Upper lobe of left lung (tissue), 6 donors: Measurements from ENCODE around the gene USP31. TPM values are rescaled to one million over a fixed set of nuclear protein-coding genes. Genes with fewer than 3 reads are reported as not detected.

Experiments used
- ATAC-seq, 2 donors: fragments of 200-7000 bp; cut with Tn5 transposase; one replicate each; pipeline ENCODE4 v1.9.1; 2022; ENCODE audit warnings: mild to moderate bottlenecking in 2 of 2, moderate library complexity in 2 of 2; ENCODE audit not compliant: low FRiP score in 2 of 2
- DNase-seq, 2 donors: peaks; one replicate each; pipeline ENCODE4 v3.0.0-alpha.2; 2019 to 2020
- H3K27ac ChIP-seq, 4 donors: fragments of 200-600 bp; sonication (generic); one replicate each; pipeline ENCODE4 v1.5.1; 2016 to 2019
- H3K27me3 ChIP-seq, 4 donors: fragments of 200-600 bp; sonication (generic); one replicate each; pipeline ENCODE4 v1.5.1; 2017 to 2019
- H3K36me3 ChIP-seq, 4 donors: fragments of 200-600 bp; sonication (generic); one replicate each; pipeline ENCODE4 v1.5.1; 2016 to 2019
- H3K4me1 ChIP-seq, 4 donors: fragments of 200-600 bp; sonication (generic); one replicate each; pipeline ENCODE4 v1.5.1; 2018 to 2019
- H3K4me3 ChIP-seq, 4 donors: fragments of 200-600 bp; sonication (generic); one replicate each; pipeline ENCODE4 v1.5.1; 2017 to 2019; ENCODE audit warnings: mild to moderate bottlenecking in 2 of 4, moderate library complexity in 1 of 4
- H3K9me3 ChIP-seq, 4 donors: fragments of 200-600 bp; sonication (generic); one replicate each; pipeline ENCODE4 v1.5.1; 2018 to 2019
- EP300 ChIP-seq, 4 donors: sonication (generic); formaldehyde crosslinking; IDR thresholded peaks; one replicate each; pipeline ENCODE4 v1.5.1; 2017; ENCODE audit warnings: antibody characterized with exemption in 4 of 4, control low read depth in 2 of 4
- POLR2A ChIP-seq, 4 donors: fragments of 450-650 bp; IDR thresholded peaks; one replicate each; pipeline ENCODE4 v1.5.1; 2016 to 2017; ENCODE audit warnings: antibody characterized with exemption in 4 of 4, mild to moderate bottlenecking in 2 of 4
- POLR2AphosphoS5 ChIP-seq, 2 donors: sonication (generic); formaldehyde crosslinking; IDR thresholded peaks; one replicate each; pipeline ENCODE4 v1.5.1; 2017; ENCODE audit warnings: antibody characterized with exemption in 2 of 2
- WGBS, 2 donors: methylation state at CpG; one replicate each; pipeline ENCODE4 v1.1.5; 2017 to 2018; 5-methylcytosine and 5-hydroxymethylcytosine counted together
- total RNA-seq, 6 donors: library from RNA; depleted of rRNA in 4 of 6; stranded (reverse); fragments of >200 nt in 4 of 6; gene quantifications; one replicate each; pipeline versions ENCODE4 v1.1.0 to v1.2.1, GENCODE V29; 2016 to 2021
- TF ChIP-seq, protein P1 (sequence below), 6 experiments: fragments of 450-650 bp in 4 of 6; fragments of 200-600 bp in 2 of 6; sonication (generic) in 2 of 6; IDR thresholded peaks; one replicate each; pipeline ENCODE4 v1.5.1; 2016 to 2019; ENCODE audit warnings: antibody characterized with exemption in 6 of 6
- donor health status: DM: no; HTN: no; CAD: no; lungs with moderate emphysema.
- donor health status: DM: no; HTN: yes; CAD: no; lungs with severe emphysema.

Gene USP31
- total RNA-seq, 6 donors from 2014 or later = 8.8 to 20.2 (median 15.0) TPM

DNA sequence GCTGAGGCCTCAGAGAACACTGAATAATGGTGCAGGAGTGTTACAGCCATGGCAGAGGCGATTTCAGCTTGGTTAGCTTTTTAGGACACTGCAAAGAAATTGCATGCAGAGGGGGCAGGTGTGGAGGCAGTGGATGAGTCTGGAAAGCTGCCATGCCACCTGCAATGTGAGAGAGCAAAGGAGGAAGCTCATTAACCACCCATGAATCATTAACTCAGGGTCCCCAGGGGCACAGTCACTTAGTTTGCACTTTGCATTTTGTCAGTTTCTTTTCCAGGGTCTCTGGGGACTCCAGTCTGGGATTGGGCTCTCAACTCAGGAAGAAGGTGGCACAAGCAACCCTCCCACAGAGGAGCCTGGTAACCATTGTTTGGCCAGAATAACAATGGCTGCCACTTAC is 132.9 kb downstream of the USP31 start:
- TF ChIP-seq, protein P1, sequence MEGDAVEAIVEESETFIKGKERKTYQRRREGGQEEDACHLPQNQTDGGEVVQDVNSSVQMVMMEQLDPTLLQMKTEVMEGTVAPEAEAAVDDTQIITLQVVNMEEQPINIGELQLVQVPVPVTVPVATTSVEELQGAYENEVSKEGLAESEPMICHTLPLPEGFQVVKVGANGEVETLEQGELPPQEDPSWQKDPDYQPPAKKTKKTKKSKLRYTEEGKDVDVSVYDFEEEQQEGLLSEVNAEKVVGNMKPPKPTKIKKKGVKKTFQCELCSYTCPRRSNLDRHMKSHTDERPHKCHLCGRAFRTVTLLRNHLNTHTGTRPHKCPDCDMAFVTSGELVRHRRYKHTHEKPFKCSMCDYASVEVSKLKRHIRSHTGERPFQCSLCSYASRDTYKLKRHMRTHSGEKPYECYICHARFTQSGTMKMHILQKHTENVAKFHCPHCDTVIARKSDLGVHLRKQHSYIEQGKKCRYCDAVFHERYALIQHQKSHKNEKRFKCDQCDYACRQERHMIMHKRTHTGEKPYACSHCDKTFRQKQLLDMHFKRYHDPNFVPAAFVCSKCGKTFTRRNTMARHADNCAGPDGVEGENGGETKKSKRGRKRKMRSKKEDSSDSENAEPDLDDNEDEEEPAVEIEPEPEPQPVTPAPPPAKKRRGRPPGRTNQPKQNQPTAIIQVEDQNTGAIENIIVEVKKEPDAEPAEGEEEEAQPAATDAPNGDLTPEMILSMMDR (IDR thresholded peaks at IDR 0.05) = no peak
- TF ChIP-seq POLR2AphosphoS5 (IDR thresholded peaks at IDR 0.05) (no peak), EP300 (IDR thresholded peaks at IDR 0.05) (no peak), POLR2A (IDR thresholded peaks at IDR 0.05) (no peak)
- H3K27me3 ChIP-seq = no peaks in the 10 kb centered on the region
- DNase-seq (no peak), ATAC-seq (no peak)
- 57 to 83% methylated on average over 1 of the region's 1 CpG for WGBS, 2 donors
- no peaks in the 10 kb centered on the region for H3K36me3 ChIP-seq
- H3K27ac ChIP-seq = no peak overlapping the region
- no peaks in the 10 kb centered on the region for H3K4me1 ChIP-seq
- H3K9me3 ChIP-seq = no peaks in the 10 kb centered on the region
- H3K4me3 ChIP-seq = no peak overlapping the region

DNA sequence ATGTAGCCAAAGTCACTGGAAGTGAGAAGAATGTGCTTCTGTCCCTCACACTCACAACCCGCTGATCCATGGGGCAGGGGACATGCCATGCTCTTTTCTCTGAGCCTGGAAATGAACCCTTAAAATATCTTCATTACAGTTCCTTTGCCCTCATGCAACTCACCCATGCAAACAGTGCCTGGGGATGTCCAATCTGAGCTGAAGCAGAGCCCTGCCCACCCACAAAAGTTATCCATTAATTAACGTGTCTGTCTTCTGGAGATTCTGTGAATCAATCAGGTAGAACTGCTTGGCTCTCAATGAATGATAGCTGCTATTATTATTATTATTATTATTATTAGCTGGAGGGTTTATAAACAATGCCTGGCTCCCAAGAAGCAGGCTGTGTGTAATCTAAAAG is 133.7 kb downstream of the USP31 start:
- DNase-seq (no peak), ATAC-seq (no peak)
- no peak for TF ChIP-seq POLR2AphosphoS5 (IDR thresholded peaks at IDR 0.05)
- TF ChIP-seq, protein P1 (IDR thresholded peaks at IDR 0.05) = no peak
- no peak for TF ChIP-seq POLR2A (IDR thresholded peaks at IDR 0.05)
- no peak for TF ChIP-seq EP300 (IDR thresholded peaks at IDR 0.05)
- H3K9me3 ChIP-seq = no peaks in the 10 kb centered on the region
- no peaks in the 10 kb centered on the region for H3K4me1 ChIP-seq
- 75 to 82% methylated on average over 2 of the region's 2 CpGs for WGBS, 2 donors
- H3K27me3 ChIP-seq = no peaks in the 10 kb centered on the region
- H3K4me3 ChIP-seq = no peak overlapping the region
- H3K36me3 ChIP-seq = no peaks in the 10 kb centered on the region
- H3K27ac ChIP-seq = no peak overlapping the region

DNA sequence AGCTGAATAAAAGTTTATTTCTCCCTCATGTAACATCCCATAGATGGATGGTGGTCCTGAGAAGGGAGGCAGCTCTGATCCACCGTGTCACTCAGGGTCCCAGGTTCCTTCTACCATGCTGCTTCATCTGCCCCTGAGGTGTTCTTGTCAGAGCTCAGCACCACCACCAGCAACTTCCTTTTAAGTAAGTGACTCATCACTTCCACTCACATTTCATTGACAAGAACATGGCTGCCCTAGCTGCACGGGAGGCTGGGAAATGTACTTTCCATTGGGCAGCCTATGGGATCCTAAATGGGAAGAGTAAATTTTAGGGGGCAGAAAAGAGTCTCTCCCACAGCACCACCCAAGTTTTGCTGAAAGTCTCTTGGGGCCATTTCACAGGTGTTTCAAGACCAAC is 134.7 kb downstream of the USP31 start:
- TF ChIP-seq POLR2AphosphoS5 (IDR thresholded peaks at IDR 0.05) (no peak), POLR2A (IDR thresholded peaks at IDR 0.05) (no peak), EP300 (IDR thresholded peaks at IDR 0.05) (no peak)
- TF ChIP-seq, protein P1 (IDR thresholded peaks at IDR 0.05) = no peak
- no peaks in the 10 kb centered on the region for H3K9me3 ChIP-seq
- no peaks in the 10 kb centered on the region for H3K4me1 ChIP-seq
- ATAC-seq (no peak), DNase-seq (no peak)
- no peaks in the 10 kb centered on the region for H3K27me3 ChIP-seq
- no peak overlapping the region for H3K4me3 ChIP-seq
- no peak overlapping the region for H3K27ac ChIP-seq
- WGBS, 2 donors = 55 to 62% methylated on average over 2 of the region's 2 CpGs
- no peaks in the 10 kb centered on the region for H3K36me3 ChIP-seq

Other genes with a start within 250 kb of the USP31 start
- gene SCNN1G, start 33.3 kb upstream of the USP31 start, total RNA-seq = 10 to 100 TPM; 10.8 to 16.8 (median 13.8) TPM
- 10 to 100 TPM; 40.3 to 82.0 (median 56.7) TPM for gene SCNN1B, start 152.8 kb upstream of the USP31 start, total RNA-seq